Choroid plexus epithelial cell (primary cell): Measurements from ENCODE around the gene DDX54.
A peak's percentile ranks its signal among the peaks of the same experiment; 100 is the strongest.
"Not testable (repeated sequence)": the region's sequence is repeated elsewhere in the genome, so short reads cannot be mapped to it uniquely, and the experiment has no call there.

Experiments used
- DNase-seq: peaks from one replicate; pipeline ENCODE4 v3.0.0-alpha.2; 2010; ENCODE audit warnings: low read depth
- H3K4me3 ChIP-seq: 2 replicates; pipeline ENCODE4 v1.5.1; 2011; ENCODE audit warnings: low read depth, mild to moderate bottlenecking, control low read depth, low read length, moderate library complexity
- CTCF ChIP-seq: conservative IDR thresholded peaks from 2 replicates; pipeline ENCODE4 v1.5.1; 2011; ENCODE audit warnings: low read depth, mild to moderate bottlenecking, control low read depth, inconsistent platforms, low read length, moderate library complexity

The DDX54 gene

GRCh38 chr12:113146999-113147398, 38.3 kb downstream of the DDX54 start:
- no peak overlapping the region for H3K4me3 ChIP-seq
- DNase-seq = no peak
- no peak for TF ChIP-seq CTCF

GRCh38 chr12:113145720-113146551, 39.3 kb downstream of the DDX54 start:
- H3K4me3 ChIP-seq = no peak overlapping the region
- no peak for TF ChIP-seq CTCF
- DNase-seq = peak; percentile 22

- TF ChIP-seq CTCF = no peak
- no peak overlapping the region for H3K4me3 ChIP-seq
- DNase-seq = no peak
Measured at GRCh38 chr12:113144806-113145205, 40.5 kb downstream of the DDX54 start.

- no peak for DNase-seq
- no peak overlapping the region for H3K4me3 ChIP-seq
- no peak for TF ChIP-seq CTCF
Measured at GRCh38 chr12:113143959-113144358, 41.3 kb downstream of the DDX54 start.

- DNase-seq = no peak
- TF ChIP-seq CTCF = no peak
- no peak overlapping the region for H3K4me3 ChIP-seq
Measured at GRCh38 chr12:113142886-113143332, 42.4 kb downstream of the DDX54 start.

- TF ChIP-seq CTCF = no peak
- no peak overlapping the region for H3K4me3 ChIP-seq
- no peak for DNase-seq
Measured at GRCh38 chr12:113142173-113142885, 42.9 kb downstream of the DDX54 start.

- DNase-seq, H3K4me3 ChIP-seq: not testable (repeated sequence)
Measured at GRCh38 chr12:113141716-113142115, 43.6 kb downstream of the DDX54 start.
